ENCODE results near the gene NRDC.

The NRDC gene

GRCh38 chr1:51756290-51756689, 122.2 kb downstream of the NRDC start:
- no peak for DNase-seq

- DNase-seq: no peak
These were observed 123.1 kb downstream of the NRDC start for GRCh38 chr1:51755437-51755836.

GRCh38 chr1:51754666-51755065, 123.9 kb downstream of the NRDC start:
- no peak for DNase-seq

GRCh38 chr1:51753969-51754368, 124.6 kb downstream of the NRDC start:
- DNase-seq: no peak

- no peak for DNase-seq
These were observed 126.2 kb downstream of the NRDC start for GRCh38 chr1:51752073-51752948.

- no peak for DNase-seq
These were observed 127.8 kb downstream of the NRDC start for GRCh38 chr1:51750729-51751128.

GRCh38 chr1:51750218-51750617, 128.3 kb downstream of the NRDC start:
- no peak for DNase-seq

- DNase-seq: no peak
These were observed 129.4 kb downstream of the NRDC start for GRCh38 chr1:51749151-51749550.

- no peak for DNase-seq
These were observed 133.3 kb downstream of the NRDC start for GRCh38 chr1:51745304-51745570.

- no peak for DNase-seq
These were observed 133.8 kb downstream of the NRDC start for GRCh38 chr1:51744506-51745303.

- no peak for DNase-seq
These were observed 137.3 kb downstream of the NRDC start for GRCh38 chr1:51741121-51741681.

GRCh38 chr1:51740652-51741051, 137.9 kb downstream of the NRDC start:
- DNase-seq: no peak

Measured in C1 segment of cervical spinal cord (tissue), 14 donors.